GM12892 (cell line): ENCODE results near the gene FHOD1.

Experiments used
- POLR2A ChIP-seq: IDR thresholded peaks from 2 replicates; pipeline ENCODE4 v1.6.1; 2011; ENCODE audit warnings: low read depth, low read length, control low read depth
- POLR2AphosphoS5 ChIP-seq: IDR thresholded peaks from 2 replicates; pipeline ENCODE4 v1.6.1; 2011; ENCODE audit warnings: low read depth, low read length, control low read depth

DNA sequence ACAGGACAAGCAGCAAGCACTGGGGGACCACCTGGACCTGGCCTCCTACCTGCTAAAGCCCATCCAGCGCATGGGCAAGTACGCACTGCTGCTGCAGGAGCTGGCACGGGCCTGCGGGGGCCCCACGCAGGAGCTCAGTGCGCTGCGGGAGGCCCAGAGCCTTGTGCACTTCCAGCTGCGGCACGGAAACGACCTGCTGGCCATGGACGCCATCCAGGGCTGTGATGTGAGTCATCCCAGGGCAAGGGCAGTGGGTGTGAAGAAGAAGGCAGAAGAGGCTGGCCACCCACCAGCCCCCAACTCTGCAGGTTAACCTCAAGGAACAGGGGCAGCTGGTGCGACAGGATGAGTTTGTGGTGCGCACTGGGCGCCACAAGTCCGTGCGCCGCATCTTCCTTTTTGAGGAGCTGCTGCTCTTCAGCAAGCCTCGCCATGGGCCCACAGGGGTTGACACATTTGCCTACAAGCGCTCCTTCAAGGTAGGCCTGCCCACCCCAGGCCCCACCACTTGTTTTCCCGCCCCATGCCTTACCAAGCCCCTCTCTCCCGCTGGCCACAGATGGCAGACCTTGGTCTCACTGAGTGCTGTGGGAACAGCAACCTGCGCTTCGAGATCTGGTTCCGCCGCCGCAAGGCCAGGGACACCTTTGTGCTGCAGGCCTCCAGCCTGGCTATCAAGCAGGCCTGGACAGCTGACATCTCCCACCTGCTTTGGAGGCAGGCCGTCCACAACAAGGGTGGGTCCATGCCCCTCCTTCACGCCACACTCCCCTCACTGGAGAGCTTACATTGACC is 39.4 kb upstream of the FHOD1 start:
- TF ChIP-seq POLR2A = no peak
- TF ChIP-seq POLR2AphosphoS5 = no peak
